IMR-90 (cell line): ENCODE measurements around the gene SPEF2. TPM values are rescaled to one million over a fixed set of nuclear protein-coding genes. Genes with fewer than 3 reads are reported as not detected.

Experiments
- ATAC-seq: fragments of 200-7000 bp; cut with Tn5 transposase; 2 replicates; pipeline ENCODE4 v1.9.1; 2020; ENCODE audit warnings: low read depth, mild to moderate bottlenecking, moderate library complexity
- BruUV-seq: library from RNA; stranded (reverse); fragments of 400-500 nt; replicated peaks from 2 replicates; lab custom pipeline; 2021; lab: Mats Ljungman, UMichigan
- CTCF ChIA-PET: fragments of 300-600 bp; formaldehyde crosslinking; extraction: SDS; loops from one replicate; lab custom pipeline; 2021; ENCODE audit warnings: antibody characterized with exemption; lab: Yijun Ruan, JAX
- POLR2A ChIA-PET: fragments of 300-600 bp; sonication (Branson Sonifier 250); formaldehyde crosslinking; loops from one replicate; lab custom pipeline; 2022; ENCODE audit warnings: antibody characterized with exemption; ENCODE audit not compliant: unreplicated experiment; lab: Charles Lee
- DNase-seq: peaks from one replicate; pipeline ENCODE4 v3.0.0; 2013
- H2AFZ ChIP-seq: replicated peaks from 2 replicates; pipeline ENCODE3; 2013; ENCODE audit warnings: low read length, mild to moderate bottlenecking; ENCODE audit not compliant: poor library complexity
- H2AK5ac ChIP-seq: 2 replicates; pipeline ENCODE4 v1.6.1; 2013; ENCODE audit warnings: low read depth, low read length, inconsistent platforms
- H2AK9ac ChIP-seq: replicated peaks from 2 replicates; pipeline ENCODE3; 2013; ENCODE audit warnings: mild to moderate bottlenecking, low read depth, low read length, moderate library complexity; ENCODE audit not compliant: poor library complexity
- H2BK120ac ChIP-seq: 2 replicates; pipeline ENCODE4 v1.6.1; 2013; ENCODE audit warnings: low read depth, low read length, inconsistent platforms
- H2BK15ac ChIP-seq: 3 replicates; pipeline ENCODE4 v1.6.1; 2013; ENCODE audit warnings: low read depth, low read length, inconsistent platforms
- H2BK20ac ChIP-seq: 2 replicates; pipeline ENCODE4 v1.6.1; 2013; ENCODE audit warnings: low read depth, mild to moderate bottlenecking, inconsistent platforms, low read length, moderate library complexity
- H2BK5ac ChIP-seq: 2 replicates; pipeline ENCODE4 v1.6.1; 2013; ENCODE audit warnings: mild to moderate bottlenecking, low read depth, low read length, inconsistent platforms; ENCODE audit not compliant: poor library complexity, severe bottlenecking
- H3K14ac ChIP-seq: replicated peaks from 2 replicates; pipeline ENCODE4 v1.6.1; 2013; ENCODE audit warnings: low read depth, low read length, inconsistent platforms
- H3K18ac ChIP-seq: 2 replicates; pipeline ENCODE4 v1.6.1; 2013; ENCODE audit warnings: low read depth, low read length, control low read depth
- H3K23ac ChIP-seq: 2 replicates; pipeline ENCODE4 v1.6.1; 2013; ENCODE audit warnings: low read depth, low read length, inconsistent platforms
- H3K27ac ChIP-seq: 2 replicates; pipeline ENCODE4 v1.5.1; 2013; ENCODE audit warnings: mild to moderate bottlenecking, control low read depth, low read length; ENCODE audit not compliant: insufficient read depth
- H3K27me3 ChIP-seq: 2 replicates; pipeline ENCODE4 v1.6.1; 2013; ENCODE audit warnings: low read length; ENCODE audit not compliant: control insufficient read depth, insufficient read depth
- H3K36me3 ChIP-seq: 2 replicates; pipeline ENCODE4 v1.6.1; 2013; ENCODE audit warnings: low read length, mixed read lengths; ENCODE audit not compliant: control insufficient read depth, insufficient read depth
- H3K4ac ChIP-seq: 2 replicates; pipeline ENCODE4 v1.6.1; 2013; ENCODE audit warnings: low read depth, low read length, inconsistent platforms
- H3K4me1 ChIP-seq: 2 replicates; pipeline ENCODE4 v1.6.1; 2013; ENCODE audit warnings: low read length, mixed read lengths; ENCODE audit not compliant: control insufficient read depth, insufficient read depth
- H3K4me2 ChIP-seq: 2 replicates; pipeline ENCODE4 v1.6.1; 2013; ENCODE audit warnings: low read depth, mild to moderate bottlenecking, control low read depth, low read length, moderate library complexity
- H3K4me3 ChIP-seq: 2 replicates; pipeline ENCODE4 v1.5.1; 2013; ENCODE audit warnings: low read depth, mild to moderate bottlenecking, control low read depth, low read length, moderate library complexity; ENCODE audit not compliant: insufficient read depth
- H3K56ac ChIP-seq: 2 replicates; pipeline ENCODE4 v1.6.1; 2013; ENCODE audit warnings: low read length, inconsistent platforms; ENCODE audit not compliant: insufficient read depth; ENCODE audit errors: extremely low read depth
- H3K79me1 ChIP-seq, 2 experiments: 2 replicates each; pipeline ENCODE4 v1.6.1; 2013; ENCODE audit warnings: low read length in 2 of 2, inconsistent platforms in 1 of 2, low read depth in 1 of 2
- H3K9ac ChIP-seq: 2 replicates; pipeline ENCODE4 v1.6.1; 2013; ENCODE audit warnings: low read depth, low read length, control low read depth
- H3K9me1 ChIP-seq: 2 replicates; pipeline ENCODE4 v1.6.1; 2013; ENCODE audit warnings: low read length, inconsistent platforms; ENCODE audit not compliant: insufficient read depth
- H3K9me3 ChIP-seq: 2 replicates; pipeline ENCODE4 v1.6.1; 2013; ENCODE audit warnings: low read length; ENCODE audit not compliant: control insufficient read depth, insufficient read depth
- H4K20me1 ChIP-seq: 2 replicates; pipeline ENCODE4 v1.6.1; 2013; ENCODE audit warnings: low read length, inconsistent platforms; ENCODE audit not compliant: insufficient read depth
- H4K5ac ChIP-seq: 2 replicates; pipeline ENCODE4 v1.6.1; 2013; ENCODE audit warnings: mild to moderate bottlenecking, low read depth, low read length, control low read depth
- H4K8ac ChIP-seq, 2 experiments: 2 replicates each; pipeline ENCODE4 v1.6.1; 2013; ENCODE audit warnings: low read depth in 2 of 2, low read length in 2 of 2, control low read depth in 1 of 2, inconsistent platforms in 1 of 2
- H4K91ac ChIP-seq: 2 replicates; pipeline ENCODE4 v1.6.1; 2013; ENCODE audit warnings: low read depth, low read length, inconsistent platforms; ENCODE audit not compliant: insufficient read depth
- BHLHE40 ChIP-seq: fragments of 150-350 bp; IDR thresholded peaks from 2 replicates; pipeline ENCODE4 v1.6.1; 2016; ENCODE audit warnings: mild to moderate bottlenecking, low read depth, low read length
- CEBPB ChIP-seq: IDR thresholded peaks from 2 replicates; pipeline ENCODE4 v1.6.1; 2012; ENCODE audit warnings: low read depth, low read length, improper control_type of control experiment
- CHD1 ChIP-seq: IDR thresholded peaks from 2 replicates; pipeline ENCODE4 v1.6.1; 2012; ENCODE audit warnings: low read depth, low read length, improper control_type of control experiment
- CTCF ChIP-seq: conservative IDR thresholded peaks from 2 replicates; pipeline ENCODE4 v1.5.1; 2012; ENCODE audit warnings: mild to moderate bottlenecking, low read depth, low read length, improper control_type of control experiment
- ELK1 ChIP-seq: fragments of 150-350 bp; IDR thresholded peaks from 2 replicates; pipeline ENCODE4 v1.6.1; 2016; ENCODE audit warnings: low read depth, mild to moderate bottlenecking, low read length, moderate library complexity, borderline replicate concordance
- FOS ChIP-seq: fragments of 150-350 bp; IDR thresholded peaks from 2 replicates; pipeline ENCODE4 v1.6.1; 2016; ENCODE audit warnings: low read depth, low read length
- MAFK ChIP-seq: IDR thresholded peaks from 2 replicates; pipeline ENCODE4 v1.6.1; 2012; ENCODE audit warnings: low read depth, low read length, improper control_type of control experiment
- MAZ ChIP-seq: IDR thresholded peaks from 2 replicates; pipeline ENCODE4 v1.6.1; 2012; ENCODE audit warnings: low read depth, mild to moderate bottlenecking, low read length, improper control_type of control experiment, moderate library complexity, borderline replicate concordance
- MXI1 ChIP-seq: IDR thresholded peaks from 2 replicates; pipeline ENCODE4 v1.6.1; 2012; ENCODE audit warnings: low read depth, mild to moderate bottlenecking, low read length, moderate library complexity, borderline replicate concordance
- NFE2L2 ChIP-seq: fragments of 150-350 bp; IDR thresholded peaks from 2 replicates; pipeline ENCODE4 v1.6.1; 2016; ENCODE audit warnings: low read depth, mild to moderate bottlenecking, low read length
- POLR2A ChIP-seq: IDR thresholded peaks from 2 replicates; pipeline ENCODE4 v1.6.1; 2012; ENCODE audit warnings: mild to moderate bottlenecking, low read depth, low read length
- RAD21 ChIP-seq: IDR thresholded peaks from 2 replicates; pipeline ENCODE4 v1.6.1; 2012; ENCODE audit warnings: low read length, improper control_type of control experiment
- RCOR1 ChIP-seq: IDR thresholded peaks from 2 replicates; pipeline ENCODE4 v1.6.1; 2012; ENCODE audit warnings: mild to moderate bottlenecking, low read length, improper control_type of control experiment; ENCODE audit not compliant: insufficient replicate concordance
- RFX5 ChIP-seq: IDR thresholded peaks from 2 replicates; pipeline ENCODE4 v1.8.0; 2012; ENCODE audit warnings: low read depth, mild to moderate bottlenecking, low read length, moderate library complexity
- SMC3 ChIP-seq: fragments of 150-350 bp; IDR thresholded peaks from 2 replicates; pipeline ENCODE4 v1.6.1; 2016; ENCODE audit warnings: low read depth, mild to moderate bottlenecking, antibody characterized with exemption, low read length, moderate library complexity
- USF2 ChIP-seq: fragments of 150-350 bp; IDR thresholded peaks from 2 replicates; pipeline ENCODE4 v1.6.1; 2017; ENCODE audit warnings: mild to moderate bottlenecking, antibody characterized with exemption, low read length, low read depth
- WGBS, 2 experiments: methylation state at CpG; one replicate each; pipeline versions ENCODE4 v1.1.5 to v1.1.7; 2013; ENCODE audit warnings: missing lambda C conversion rate in 2 of 2; ENCODE audit not compliant: insufficient read length in 1 of 2; ENCODE audit errors: extremely low coverage in 2 of 2; 5-methylcytosine and 5-hydroxymethylcytosine counted together
- dilution Hi-C: fragments of 300-500 bp; cut with HindIII; formaldehyde crosslinking; loops from one replicate; pipeline ENCODE4 v1.14.3; 2018; ENCODE audit warnings: low sequenced_read_pairs; ENCODE audit not compliant: unreplicated experiment
- in situ Hi-C: fragments of 300-500 bp; cut with MboI; formaldehyde crosslinking; loops from 3 replicates; pipeline ENCODE4 v1.14.3; 2019; ENCODE audit warnings: low sequenced_read_pairs, inconsistent platforms, mixed read lengths
- intact Hi-C: fragments of 100-400 bp; cut with micrococcal nuclease; formaldehyde crosslinking; loops from 2 replicates; pipeline ENCODE4 v1.10.0; 2022
- polyA plus RNA-seq, 3 experiments: library from polyadenylated mRNA; depleted of rRNA; stranded (reverse); fragments of >200 nt; gene quantifications; 2 replicates each; pipeline ENCODE4 v1.2.3, GENCODE V29; 2012; ENCODE audit warnings: low replicate concordance in 1 of 3
- total RNA-seq: library from RNA; depleted of rRNA; stranded (reverse); fragments of >200 nt; gene quantifications from 2 replicates; pipeline ENCODE4 v1.2.3, GENCODE V29; 2012

Gene SPEF2
- total and polyA plus RNA-seq, 2 of the 4 experiments (the other 2 are of a cell fraction): 1.7 to 2.3 TPM

- H3K27ac ChIP-seq: no peak overlapping the region
- WGBS, 2 experiments: no CpG with 5 or more reads among the region's 2 CpGs
- H4K20me1 ChIP-seq: no peaks in the 10 kb centered on the region
- no peak overlapping the region for H3K56ac ChIP-seq
- H3K18ac ChIP-seq: no peak overlapping the region
- H3K23ac ChIP-seq: no peak overlapping the region
- no peak overlapping the region for H2AFZ ChIP-seq
- no peaks in the 10 kb centered on the region for H3K9me3 ChIP-seq
- H4K5ac ChIP-seq: no peak overlapping the region
- ATAC-seq (no peak), DNase-seq (no peak)
- peaks cover 1% of the 10 kb centered on the region; the same call in 1 of the 2 replicates for H3K27me3 ChIP-seq
- no peak overlapping the region for H3K4me3 ChIP-seq
- intact Hi-C loops (no loop called here), in situ Hi-C loops (no loop called here), dilution Hi-C loops (no loop called here)
- H2AK9ac ChIP-seq: no peak overlapping the region
- ChIA-PET POLR2A (no interaction called here), CTCF (no interaction called here)
- BruUV-seq: no TSS peak
- H4K91ac ChIP-seq: no peak overlapping the region
- H3K4me2 ChIP-seq: no peak overlapping the region
- no peaks in the 10 kb centered on the region for H3K9me1 ChIP-seq
- no peak overlapping the region for H2BK5ac ChIP-seq
- no peak overlapping the region for H2BK20ac ChIP-seq
- no peak overlapping the region for H2BK120ac ChIP-seq
- no peak overlapping the region for H2BK15ac ChIP-seq
- no peak overlapping the region for H3K4ac ChIP-seq
- H3K36me3 ChIP-seq: no peaks in the 10 kb centered on the region
- H3K4me1 ChIP-seq: no peaks in the 10 kb centered on the region
- H4K8ac ChIP-seq: no peak overlapping the region
- H3K9ac ChIP-seq: no peak overlapping the region
- TF ChIP-seq NFE2L2 (no peak), CEBPB (no peak), CTCF (no peak), MAFK (no peak), RFX5 (no peak), USF2 (no peak), POLR2A (no peak), RAD21 (no peak), ELK1 (no peak), RCOR1 (no peak), FOS (no peak), BHLHE40 (no peak), MAZ (no peak), SMC3 (no peak), MXI1 (no peak), CHD1 (no peak)
- no peak overlapping the region for H3K14ac ChIP-seq
- no peak overlapping the region for H2AK5ac ChIP-seq
- no peaks in the 10 kb centered on the region for H3K79me1 ChIP-seq
These were observed 18.8 kb upstream of the SPEF2 start for GRCh38 chr5:35598707-35599370.
